D721Med (cell line): ENCODE measurements around the gene PRAF2.

Experiments used
- DNase-seq: peaks from one replicate; pipeline ENCODE4 v3.0.0; 2011; ENCODE audit warnings: low spot score; ENCODE audit not compliant: insufficient read length
- FAIRE-seq: peaks from 2 replicates; lab custom pipeline; 2011; peaks lifted over from hg19 to GRCh38; lab: Jason Lieb, UNC
- TF ChIP-seq, protein P1 (sequence below): IDR thresholded peaks from 2 replicates; pipeline ENCODE4 v1.5.1; 2012; ENCODE audit warnings: mild to moderate bottlenecking, control low read depth; ENCODE audit not compliant: insufficient read depth; ENCODE audit errors: missing control alignments

The PRAF2 gene

DNA sequence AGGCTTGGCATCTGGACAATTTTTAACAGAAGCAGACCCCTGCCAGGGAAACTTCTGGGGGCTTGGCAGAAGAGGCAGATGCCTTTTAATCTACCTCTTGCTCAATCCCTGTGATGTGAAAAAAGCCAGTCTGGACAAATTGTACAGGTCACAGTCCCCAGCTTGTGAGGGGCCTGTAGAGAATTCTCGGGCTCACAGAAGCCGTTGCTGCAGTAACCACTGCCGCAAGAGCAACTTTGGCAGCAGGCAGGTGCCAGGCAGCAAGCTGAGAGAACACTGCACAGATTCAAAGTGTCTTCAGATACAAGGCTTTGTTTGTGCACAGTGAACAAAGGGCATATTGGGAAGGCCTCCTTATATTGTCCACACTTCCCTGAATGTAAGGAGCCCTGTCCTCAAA is 38.0 kb upstream of the PRAF2 start:
- FAIRE-seq, result no peak
- DNase-seq, result no peak
- TF ChIP-seq, protein P1, sequence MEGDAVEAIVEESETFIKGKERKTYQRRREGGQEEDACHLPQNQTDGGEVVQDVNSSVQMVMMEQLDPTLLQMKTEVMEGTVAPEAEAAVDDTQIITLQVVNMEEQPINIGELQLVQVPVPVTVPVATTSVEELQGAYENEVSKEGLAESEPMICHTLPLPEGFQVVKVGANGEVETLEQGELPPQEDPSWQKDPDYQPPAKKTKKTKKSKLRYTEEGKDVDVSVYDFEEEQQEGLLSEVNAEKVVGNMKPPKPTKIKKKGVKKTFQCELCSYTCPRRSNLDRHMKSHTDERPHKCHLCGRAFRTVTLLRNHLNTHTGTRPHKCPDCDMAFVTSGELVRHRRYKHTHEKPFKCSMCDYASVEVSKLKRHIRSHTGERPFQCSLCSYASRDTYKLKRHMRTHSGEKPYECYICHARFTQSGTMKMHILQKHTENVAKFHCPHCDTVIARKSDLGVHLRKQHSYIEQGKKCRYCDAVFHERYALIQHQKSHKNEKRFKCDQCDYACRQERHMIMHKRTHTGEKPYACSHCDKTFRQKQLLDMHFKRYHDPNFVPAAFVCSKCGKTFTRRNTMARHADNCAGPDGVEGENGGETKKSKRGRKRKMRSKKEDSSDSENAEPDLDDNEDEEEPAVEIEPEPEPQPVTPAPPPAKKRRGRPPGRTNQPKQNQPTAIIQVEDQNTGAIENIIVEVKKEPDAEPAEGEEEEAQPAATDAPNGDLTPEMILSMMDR, result no peak

DNA sequence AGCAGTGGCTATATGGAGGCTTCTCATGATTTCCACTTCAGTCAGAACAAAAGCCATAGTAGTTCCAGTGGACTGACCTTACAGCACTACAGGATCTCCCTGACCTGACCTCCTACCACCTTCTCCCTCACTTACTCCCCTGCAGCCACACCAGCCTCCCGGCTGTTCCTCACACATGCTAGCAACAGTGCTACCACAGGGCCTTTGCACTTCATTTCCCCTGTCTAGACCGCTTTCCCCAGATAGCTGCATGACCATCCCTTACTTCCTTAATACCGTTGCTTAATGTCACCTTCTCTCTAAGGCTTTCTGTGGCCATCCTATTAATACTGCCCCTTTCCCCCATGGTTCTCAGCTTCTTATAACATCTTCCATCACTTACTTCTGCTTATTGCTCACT is 36.6 kb upstream of the PRAF2 start:
- no peak for DNase-seq
- TF ChIP-seq, protein P1, result no peak
- FAIRE-seq, result no peak

DNA sequence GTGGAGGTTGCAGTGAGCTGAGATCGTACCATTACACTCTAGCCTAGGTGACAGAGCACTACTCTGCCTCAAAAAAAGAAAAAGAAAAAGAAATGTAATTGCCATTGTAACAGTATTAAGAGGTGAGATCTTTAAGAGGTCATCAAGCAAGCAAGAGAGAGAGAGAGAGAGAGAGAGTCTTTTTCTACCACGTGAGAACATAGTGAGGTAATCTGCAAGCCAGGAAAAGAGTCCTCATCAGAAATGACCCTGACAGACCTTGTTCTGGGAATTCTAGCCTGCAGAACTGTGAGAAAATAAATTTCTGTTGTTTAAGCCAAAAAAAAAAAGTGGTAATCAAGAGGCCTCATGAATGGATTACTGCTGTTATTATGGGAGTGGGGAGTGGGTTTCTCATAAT is 34.8 kb upstream of the PRAF2 start:
- DNase-seq (no peak), FAIRE-seq (no peak)
- TF ChIP-seq, protein P1, result no peak

DNA sequence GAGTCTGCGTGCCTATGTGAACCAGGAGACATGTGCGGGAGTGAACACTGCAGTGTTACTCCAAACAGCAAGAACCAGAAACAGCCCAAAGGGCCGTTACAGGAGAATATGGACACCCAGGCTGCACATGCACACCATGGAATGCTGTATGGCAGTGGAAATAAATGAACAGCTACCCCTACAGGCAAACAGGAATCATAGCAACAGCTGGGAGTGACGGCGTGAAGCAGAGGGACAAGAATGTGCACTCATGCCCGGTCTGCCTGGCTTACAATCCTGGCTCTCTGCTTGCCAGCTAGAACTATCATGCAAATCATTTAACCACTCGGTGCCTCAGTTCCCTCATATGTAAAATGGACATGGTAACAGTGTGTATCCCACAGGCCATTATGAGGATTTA is 33.1 kb upstream of the PRAF2 start:
- FAIRE-seq, result no peak
- TF ChIP-seq, protein P1, result peak; percentile 35
- no peak for DNase-seq

DNA sequence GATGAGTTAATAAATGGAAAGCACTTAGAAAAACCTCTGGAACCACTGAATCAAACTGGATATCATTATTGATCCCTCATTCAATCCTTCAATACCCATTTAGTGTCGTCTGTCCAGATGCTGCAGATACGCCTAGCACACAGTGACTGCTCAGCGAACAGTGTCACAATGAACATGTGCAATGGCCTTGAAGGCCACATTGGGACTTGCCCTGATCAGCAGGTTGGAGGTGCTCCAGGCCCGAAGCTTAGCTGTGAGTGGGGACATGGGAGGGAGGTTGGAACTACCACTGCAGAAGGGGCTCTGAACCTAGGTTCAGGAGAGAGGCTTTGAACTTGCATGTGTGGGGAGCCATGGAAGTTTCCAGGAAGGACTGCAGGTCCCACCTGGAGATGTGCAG is 32.5 kb upstream of the PRAF2 start:
- FAIRE-seq, result no peak

DNA sequence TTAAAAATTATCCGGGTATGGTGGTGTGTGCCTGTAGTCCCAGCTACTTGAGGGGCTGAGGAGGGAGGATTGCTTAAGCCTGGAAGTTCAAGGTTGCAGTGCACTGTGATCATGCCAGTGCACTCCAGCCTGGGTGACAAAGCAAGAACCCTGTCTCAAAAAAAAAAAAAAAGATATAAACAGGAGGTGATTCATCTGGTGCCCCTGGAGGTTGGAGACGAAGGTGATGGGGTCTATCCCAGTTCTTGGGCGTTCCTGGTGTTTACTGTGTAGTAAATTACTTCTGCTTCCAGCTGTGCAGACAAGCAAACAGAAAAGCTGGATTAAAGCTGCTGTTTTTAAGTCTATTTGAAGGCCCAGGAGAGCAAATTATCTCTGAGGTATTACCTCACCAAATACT is 29.8 kb upstream of the PRAF2 start:
- FAIRE-seq, result no peak
- DNase-seq, result no peak
- TF ChIP-seq, protein P1, result no peak

More for the DNA sequence above, 32.5 kb upstream of the PRAF2 start:
- TF ChIP-seq, protein P1, result no peak
- no peak for DNase-seq

DNA sequence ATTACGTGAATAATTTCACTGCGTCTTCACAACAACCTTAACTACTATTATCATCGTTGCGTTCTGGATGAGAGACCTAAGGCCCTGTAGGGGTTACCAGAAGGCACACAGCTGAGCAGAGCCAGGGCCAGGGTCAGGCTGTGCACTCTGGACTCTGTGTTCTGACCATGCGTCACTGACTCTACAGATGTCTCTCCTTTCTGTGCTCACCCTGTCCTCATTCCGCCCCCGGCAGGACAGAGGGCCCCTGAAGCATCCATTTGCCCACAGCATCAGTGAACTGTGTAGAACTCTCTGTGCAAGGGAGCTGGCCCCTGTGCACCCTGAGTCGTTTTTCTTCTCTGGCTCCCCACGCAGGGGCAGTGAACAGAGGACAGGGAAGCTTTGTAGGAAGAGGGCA is 28.4 kb upstream of the PRAF2 start:
- FAIRE-seq (no peak), DNase-seq (no peak)
- TF ChIP-seq, protein P1, result no peak
